Measurements from ENCODE around the gene TMEM164.

Gene TMEM164

GRCh38 chrX:110002300-110003166 lies at the start of gene TMEM164:
Gene TMEM164, plus strand, starts transcription at chrX:110003114. Its CDS starts 661 bp downstream, at chrX:110003775.
- Histone ChIP-seq H3K79me2 (ENCODE audit: insufficient read depth, low read depth) (no peaks in the 10 kb centered on the region), H3K36me3 (ENCODE audit: insufficient read depth) (no peaks in the 10 kb centered on the region), H3K27ac (peak within 1 kb of the TSS; percentile 50), H3K9ac (peak within 1 kb of the TSS; percentile 74), H3K4me3 (IDR thresholded peaks at IDR 0.05; ENCODE audit: insufficient read depth, low read depth, low read length) (no peak within 1 kb of the TSS), H2AFZ (ENCODE audit: low read depth) (peak within 1 kb of the TSS; percentile 85), H3K4me2 (peak within 1 kb of the TSS; percentile 71), H3K27me3 (ENCODE audit: insufficient read depth, low read depth) (no peaks in the 10 kb centered on the region), H4K20me1 (ENCODE audit: insufficient read depth) (no peaks in the 10 kb centered on the region), H3K4me1 (ENCODE audit: low read depth, poor library complexity, severe bottlenecking) (no peaks in the 10 kb centered on the region)
- TF ChIP-seq, protein P1, sequence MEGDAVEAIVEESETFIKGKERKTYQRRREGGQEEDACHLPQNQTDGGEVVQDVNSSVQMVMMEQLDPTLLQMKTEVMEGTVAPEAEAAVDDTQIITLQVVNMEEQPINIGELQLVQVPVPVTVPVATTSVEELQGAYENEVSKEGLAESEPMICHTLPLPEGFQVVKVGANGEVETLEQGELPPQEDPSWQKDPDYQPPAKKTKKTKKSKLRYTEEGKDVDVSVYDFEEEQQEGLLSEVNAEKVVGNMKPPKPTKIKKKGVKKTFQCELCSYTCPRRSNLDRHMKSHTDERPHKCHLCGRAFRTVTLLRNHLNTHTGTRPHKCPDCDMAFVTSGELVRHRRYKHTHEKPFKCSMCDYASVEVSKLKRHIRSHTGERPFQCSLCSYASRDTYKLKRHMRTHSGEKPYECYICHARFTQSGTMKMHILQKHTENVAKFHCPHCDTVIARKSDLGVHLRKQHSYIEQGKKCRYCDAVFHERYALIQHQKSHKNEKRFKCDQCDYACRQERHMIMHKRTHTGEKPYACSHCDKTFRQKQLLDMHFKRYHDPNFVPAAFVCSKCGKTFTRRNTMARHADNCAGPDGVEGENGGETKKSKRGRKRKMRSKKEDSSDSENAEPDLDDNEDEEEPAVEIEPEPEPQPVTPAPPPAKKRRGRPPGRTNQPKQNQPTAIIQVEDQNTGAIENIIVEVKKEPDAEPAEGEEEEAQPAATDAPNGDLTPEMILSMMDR (conservative IDR thresholded peaks at IDR 0.05; ENCODE audit: low read depth, low read length), result no peak

- no peak overlapping the region for H2AFZ ChIP-seq (ENCODE audit: low read depth)
These were observed 48.6 kb upstream of the TMEM164 start for GRCh38 chrX:109954333-109954732.

GRCh38 chrX:109954955-109955354 lies 48.0 kb upstream of the TMEM164 start:
- H3K4me2 ChIP-seq, result no peak overlapping the region
- H3K4me3 ChIP-seq (IDR thresholded peaks at IDR 0.05; ENCODE audit: insufficient read depth, low read depth, low read length), result no peak overlapping the region
- H4K20me1 ChIP-seq (ENCODE audit: insufficient read depth), result no peaks in the 10 kb centered on the region
- no peaks in the 10 kb centered on the region for H3K79me2 ChIP-seq (ENCODE audit: insufficient read depth, low read depth)
- H3K9ac ChIP-seq, result no peak overlapping the region
- no peak overlapping the region for H3K27ac ChIP-seq
- TF ChIP-seq, protein P1 (conservative IDR thresholded peaks at IDR 0.05; ENCODE audit: low read depth, low read length), result no peak
- H3K4me1 ChIP-seq (ENCODE audit: low read depth, poor library complexity, severe bottlenecking), result no peaks in the 10 kb centered on the region
- H3K27me3 ChIP-seq (ENCODE audit: insufficient read depth, low read depth), result no peaks in the 10 kb centered on the region
- no peaks in the 10 kb centered on the region for H3K36me3 ChIP-seq (ENCODE audit: insufficient read depth)
- no peak overlapping the region for H2AFZ ChIP-seq (ENCODE audit: low read depth)

More at GRCh38 chrX:109954333-109954732, 48.6 kb upstream of the TMEM164 start:
- H3K4me2 ChIP-seq, result no peak overlapping the region
- no peaks in the 10 kb centered on the region for H3K79me2 ChIP-seq (ENCODE audit: insufficient read depth, low read depth)
- H3K4me1 ChIP-seq (ENCODE audit: low read depth, poor library complexity, severe bottlenecking), result no peaks in the 10 kb centered on the region
- no peaks in the 10 kb centered on the region for H3K36me3 ChIP-seq (ENCODE audit: insufficient read depth)
- no peak overlapping the region for H3K4me3 ChIP-seq (IDR thresholded peaks at IDR 0.05; ENCODE audit: insufficient read depth, low read depth, low read length)
- H3K27ac ChIP-seq, result no peak overlapping the region
- TF ChIP-seq, protein P1 (conservative IDR thresholded peaks at IDR 0.05; ENCODE audit: low read depth, low read length), result no peak
- no peak overlapping the region for H3K9ac ChIP-seq
- H3K27me3 ChIP-seq (ENCODE audit: insufficient read depth, low read depth), result no peaks in the 10 kb centered on the region
- no peaks in the 10 kb centered on the region for H4K20me1 ChIP-seq (ENCODE audit: insufficient read depth)

GRCh38 chrX:109958266-109958665 lies 44.6 kb upstream of the TMEM164 start:
- Histone ChIP-seq H3K9ac (no peak overlapping the region), H3K4me2 (no peak overlapping the region), H3K4me1 (ENCODE audit: low read depth, poor library complexity, severe bottlenecking) (no peaks in the 10 kb centered on the region), H4K20me1 (ENCODE audit: insufficient read depth) (no peaks in the 10 kb centered on the region), H2AFZ (ENCODE audit: low read depth) (no peak overlapping the region), H3K4me3 (IDR thresholded peaks at IDR 0.05; ENCODE audit: insufficient read depth, low read depth, low read length) (no peak overlapping the region), H3K79me2 (ENCODE audit: insufficient read depth, low read depth) (no peaks in the 10 kb centered on the region), H3K27me3 (ENCODE audit: insufficient read depth, low read depth) (no peaks in the 10 kb centered on the region), H3K36me3 (ENCODE audit: insufficient read depth) (no peaks in the 10 kb centered on the region), H3K27ac (no peak overlapping the region)
- TF ChIP-seq, protein P1 (conservative IDR thresholded peaks at IDR 0.05; ENCODE audit: low read depth, low read length), result no peak

Measured in KMS-11 (cell line).